IMR-90 (cell line): ENCODE data around the gene CSNK1G2. TPM values are rescaled to one million over a fixed set of nuclear protein-coding genes. Genes with fewer than 3 reads are reported as not detected.

Experiments
- ATAC-seq: fragments of 200-7000 bp; cut with Tn5 transposase; 2 replicates; pipeline ENCODE4 v1.9.1; 2020; ENCODE audit warnings: low read depth, mild to moderate bottlenecking, moderate library complexity
- BruUV-seq: library from RNA; stranded (reverse); fragments of 400-500 nt; replicated peaks from 2 replicates; lab custom pipeline; 2021; lab: Mats Ljungman, UMichigan
- CTCF ChIA-PET: fragments of 300-600 bp; formaldehyde crosslinking; extraction: SDS; loops from one replicate; lab custom pipeline; 2021; ENCODE audit warnings: antibody characterized with exemption; lab: Yijun Ruan, JAX
- POLR2A ChIA-PET: fragments of 300-600 bp; sonication (Branson Sonifier 250); formaldehyde crosslinking; loops from one replicate; lab custom pipeline; 2022; ENCODE audit warnings: antibody characterized with exemption; ENCODE audit not compliant: unreplicated experiment; lab: Charles Lee
- DNase-seq: peaks from one replicate; pipeline ENCODE4 v3.0.0; 2013
- H2AFZ ChIP-seq: replicated peaks from 2 replicates; pipeline ENCODE3; 2013; ENCODE audit warnings: low read length, mild to moderate bottlenecking; ENCODE audit not compliant: poor library complexity
- H2AK5ac ChIP-seq: 2 replicates; pipeline ENCODE4 v1.6.1; 2013; ENCODE audit warnings: low read depth, low read length, inconsistent platforms
- H2AK9ac ChIP-seq: replicated peaks from 2 replicates; pipeline ENCODE3; 2013; ENCODE audit warnings: mild to moderate bottlenecking, low read depth, low read length, moderate library complexity; ENCODE audit not compliant: poor library complexity
- H2BK120ac ChIP-seq: 2 replicates; pipeline ENCODE4 v1.6.1; 2013; ENCODE audit warnings: low read depth, low read length, inconsistent platforms
- H2BK15ac ChIP-seq: 3 replicates; pipeline ENCODE4 v1.6.1; 2013; ENCODE audit warnings: low read depth, low read length, inconsistent platforms
- H2BK20ac ChIP-seq: 2 replicates; pipeline ENCODE4 v1.6.1; 2013; ENCODE audit warnings: low read depth, mild to moderate bottlenecking, inconsistent platforms, low read length, moderate library complexity
- H2BK5ac ChIP-seq: 2 replicates; pipeline ENCODE4 v1.6.1; 2013; ENCODE audit warnings: mild to moderate bottlenecking, low read depth, low read length, inconsistent platforms; ENCODE audit not compliant: poor library complexity, severe bottlenecking
- H3K14ac ChIP-seq: replicated peaks from 2 replicates; pipeline ENCODE4 v1.6.1; 2013; ENCODE audit warnings: low read depth, low read length, inconsistent platforms
- H3K18ac ChIP-seq: 2 replicates; pipeline ENCODE4 v1.6.1; 2013; ENCODE audit warnings: low read depth, low read length, control low read depth
- H3K23ac ChIP-seq: 2 replicates; pipeline ENCODE4 v1.6.1; 2013; ENCODE audit warnings: low read depth, low read length, inconsistent platforms
- H3K27ac ChIP-seq: 2 replicates; pipeline ENCODE4 v1.5.1; 2013; ENCODE audit warnings: mild to moderate bottlenecking, control low read depth, low read length; ENCODE audit not compliant: insufficient read depth
- H3K27me3 ChIP-seq: 2 replicates; pipeline ENCODE4 v1.6.1; 2013; ENCODE audit warnings: low read length; ENCODE audit not compliant: control insufficient read depth, insufficient read depth
- H3K36me3 ChIP-seq: 2 replicates; pipeline ENCODE4 v1.6.1; 2013; ENCODE audit warnings: low read length, mixed read lengths; ENCODE audit not compliant: control insufficient read depth, insufficient read depth
- H3K4ac ChIP-seq: 2 replicates; pipeline ENCODE4 v1.6.1; 2013; ENCODE audit warnings: low read depth, low read length, inconsistent platforms
- H3K4me1 ChIP-seq: 2 replicates; pipeline ENCODE4 v1.6.1; 2013; ENCODE audit warnings: low read length, mixed read lengths; ENCODE audit not compliant: control insufficient read depth, insufficient read depth
- H3K4me2 ChIP-seq: 2 replicates; pipeline ENCODE4 v1.6.1; 2013; ENCODE audit warnings: low read depth, mild to moderate bottlenecking, control low read depth, low read length, moderate library complexity
- H3K4me3 ChIP-seq: 2 replicates; pipeline ENCODE4 v1.5.1; 2013; ENCODE audit warnings: low read depth, mild to moderate bottlenecking, control low read depth, low read length, moderate library complexity; ENCODE audit not compliant: insufficient read depth
- H3K56ac ChIP-seq: 2 replicates; pipeline ENCODE4 v1.6.1; 2013; ENCODE audit warnings: low read length, inconsistent platforms; ENCODE audit not compliant: insufficient read depth; ENCODE audit errors: extremely low read depth
- H3K79me1 ChIP-seq, 2 experiments: 2 replicates each; pipeline ENCODE4 v1.6.1; 2013; ENCODE audit warnings: low read length in 2 of 2, inconsistent platforms in 1 of 2, low read depth in 1 of 2
- H3K9ac ChIP-seq: 2 replicates; pipeline ENCODE4 v1.6.1; 2013; ENCODE audit warnings: low read depth, low read length, control low read depth
- H3K9me1 ChIP-seq: 2 replicates; pipeline ENCODE4 v1.6.1; 2013; ENCODE audit warnings: low read length, inconsistent platforms; ENCODE audit not compliant: insufficient read depth
- H3K9me3 ChIP-seq: 2 replicates; pipeline ENCODE4 v1.6.1; 2013; ENCODE audit warnings: low read length; ENCODE audit not compliant: control insufficient read depth, insufficient read depth
- H4K20me1 ChIP-seq: 2 replicates; pipeline ENCODE4 v1.6.1; 2013; ENCODE audit warnings: low read length, inconsistent platforms; ENCODE audit not compliant: insufficient read depth
- H4K5ac ChIP-seq: 2 replicates; pipeline ENCODE4 v1.6.1; 2013; ENCODE audit warnings: mild to moderate bottlenecking, low read depth, low read length, control low read depth
- H4K8ac ChIP-seq, 2 experiments: 2 replicates each; pipeline ENCODE4 v1.6.1; 2013; ENCODE audit warnings: low read depth in 2 of 2, low read length in 2 of 2, control low read depth in 1 of 2, inconsistent platforms in 1 of 2
- H4K91ac ChIP-seq: 2 replicates; pipeline ENCODE4 v1.6.1; 2013; ENCODE audit warnings: low read depth, low read length, inconsistent platforms; ENCODE audit not compliant: insufficient read depth
- BHLHE40 ChIP-seq: fragments of 150-350 bp; IDR thresholded peaks from 2 replicates; pipeline ENCODE4 v1.6.1; 2016; ENCODE audit warnings: mild to moderate bottlenecking, low read depth, low read length
- CEBPB ChIP-seq: IDR thresholded peaks from 2 replicates; pipeline ENCODE4 v1.6.1; 2012; ENCODE audit warnings: low read depth, low read length, improper control_type of control experiment
- CHD1 ChIP-seq: IDR thresholded peaks from 2 replicates; pipeline ENCODE4 v1.6.1; 2012; ENCODE audit warnings: low read depth, low read length, improper control_type of control experiment
- FOS ChIP-seq: fragments of 150-350 bp; IDR thresholded peaks from 2 replicates; pipeline ENCODE4 v1.6.1; 2016; ENCODE audit warnings: low read depth, low read length
- MAFK ChIP-seq: IDR thresholded peaks from 2 replicates; pipeline ENCODE4 v1.6.1; 2012; ENCODE audit warnings: low read depth, low read length, improper control_type of control experiment
- MAZ ChIP-seq: IDR thresholded peaks from 2 replicates; pipeline ENCODE4 v1.6.1; 2012; ENCODE audit warnings: low read depth, mild to moderate bottlenecking, low read length, improper control_type of control experiment, moderate library complexity, borderline replicate concordance
- NFE2L2 ChIP-seq: fragments of 150-350 bp; IDR thresholded peaks from 2 replicates; pipeline ENCODE4 v1.6.1; 2016; ENCODE audit warnings: low read depth, mild to moderate bottlenecking, low read length
- RAD21 ChIP-seq: IDR thresholded peaks from 2 replicates; pipeline ENCODE4 v1.6.1; 2012; ENCODE audit warnings: low read length, improper control_type of control experiment
- RCOR1 ChIP-seq: IDR thresholded peaks from 2 replicates; pipeline ENCODE4 v1.6.1; 2012; ENCODE audit warnings: mild to moderate bottlenecking, low read length, improper control_type of control experiment; ENCODE audit not compliant: insufficient replicate concordance
- RFX5 ChIP-seq: IDR thresholded peaks from 2 replicates; pipeline ENCODE4 v1.8.0; 2012; ENCODE audit warnings: low read depth, mild to moderate bottlenecking, low read length, moderate library complexity
- SMC3 ChIP-seq: fragments of 150-350 bp; IDR thresholded peaks from 2 replicates; pipeline ENCODE4 v1.6.1; 2016; ENCODE audit warnings: low read depth, mild to moderate bottlenecking, antibody characterized with exemption, low read length, moderate library complexity
- WGBS, 2 experiments: methylation state at CpG; one replicate each; pipeline versions ENCODE4 v1.1.5 to v1.1.7; 2013; ENCODE audit warnings: missing lambda C conversion rate in 2 of 2; ENCODE audit not compliant: insufficient read length in 1 of 2; ENCODE audit errors: extremely low coverage in 2 of 2; 5-methylcytosine and 5-hydroxymethylcytosine counted together
- dilution Hi-C: fragments of 300-500 bp; cut with HindIII; formaldehyde crosslinking; loops from one replicate; pipeline ENCODE4 v1.14.3; 2018; ENCODE audit warnings: low sequenced_read_pairs; ENCODE audit not compliant: unreplicated experiment
- in situ Hi-C: fragments of 300-500 bp; cut with MboI; formaldehyde crosslinking; loops from 3 replicates; pipeline ENCODE4 v1.14.3; 2019; ENCODE audit warnings: low sequenced_read_pairs, inconsistent platforms, mixed read lengths
- intact Hi-C: fragments of 100-400 bp; cut with micrococcal nuclease; formaldehyde crosslinking; loops from 2 replicates; pipeline ENCODE4 v1.10.0; 2022
- polyA plus RNA-seq, 3 experiments: library from polyadenylated mRNA; depleted of rRNA; stranded (reverse); fragments of >200 nt; gene quantifications; 2 replicates each; pipeline ENCODE4 v1.2.3, GENCODE V29; 2012; ENCODE audit warnings: low replicate concordance in 1 of 3
- total RNA-seq: library from RNA; depleted of rRNA; stranded (reverse); fragments of >200 nt; gene quantifications from 2 replicates; pipeline ENCODE4 v1.2.3, GENCODE V29; 2012
- TF ChIP-seq, protein P1 (sequence below): conservative IDR thresholded peaks from 2 replicates; pipeline ENCODE4 v1.5.1; 2012; ENCODE audit warnings: mild to moderate bottlenecking, low read depth, low read length, improper control_type of control experiment
- TF ChIP-seq, protein P2 (sequence below): fragments of 150-350 bp; IDR thresholded peaks from 2 replicates; pipeline ENCODE4 v1.6.1; 2016; ENCODE audit warnings: low read depth, mild to moderate bottlenecking, low read length, moderate library complexity, borderline replicate concordance

Gene CSNK1G2
- total and polyA plus RNA-seq, 2 of the 4 experiments (the other 2 are of a cell fraction), result 38.0 to 96.3 TPM

DNA sequence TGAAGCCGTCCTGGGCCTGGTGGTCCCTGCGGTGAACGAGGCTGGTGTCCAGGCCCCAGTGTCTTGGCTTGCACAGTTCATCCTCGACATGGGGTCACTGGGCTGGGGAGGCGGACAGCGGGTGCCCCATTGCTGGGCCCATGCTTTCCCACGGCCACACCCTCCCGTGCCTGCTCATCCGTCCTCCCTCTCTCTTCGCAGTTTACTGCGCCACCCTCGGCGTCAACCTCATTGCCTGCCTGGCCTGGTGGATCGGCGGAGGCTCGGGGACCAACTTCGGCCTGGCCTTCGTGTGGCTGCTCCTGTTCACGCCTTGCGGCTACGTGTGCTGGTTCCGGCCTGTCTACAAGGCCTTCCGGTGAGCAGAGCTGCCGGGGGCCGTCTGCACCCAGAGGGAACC lies 23.0 kb upstream of the CSNK1G2 start:
- Histone ChIP-seq H3K79me1 (peaks cover 3 to 26% of the 10 kb centered on the region in 2 experiments; a peak in 3 of 4 replicates), H3K9ac (no peak overlapping the region), H4K5ac (no peak overlapping the region), H3K27ac (no peak overlapping the region), H4K20me1 (peaks cover 26% of the 10 kb centered on the region), H2BK5ac (no peak overlapping the region), H2AK9ac (peak overlapping the region; percentile 42), H3K9me1 (no peaks in the 10 kb centered on the region), H4K8ac (no peak overlapping the region), H3K27me3 (no peaks in the 10 kb centered on the region), H2AFZ (no peak overlapping the region), H2AK5ac (no peak overlapping the region), H3K14ac (no peak overlapping the region), H3K56ac (no peak overlapping the region), H2BK20ac (no peak overlapping the region), H4K91ac (no peak overlapping the region), H2BK15ac (no peak overlapping the region), H3K4me3 (no peak overlapping the region), H3K4me2 (no peak overlapping the region), H3K18ac (no peak overlapping the region), H2BK120ac (no peak overlapping the region), H3K4me1 (no peaks in the 10 kb centered on the region), H3K4ac (no peak overlapping the region), H3K23ac (no peak overlapping the region), H3K9me3 (no peaks in the 10 kb centered on the region), H3K36me3 (peaks cover 59% of the 10 kb centered on the region)
- no TSS peak for BruUV-seq
- TF ChIP-seq, protein P1, sequence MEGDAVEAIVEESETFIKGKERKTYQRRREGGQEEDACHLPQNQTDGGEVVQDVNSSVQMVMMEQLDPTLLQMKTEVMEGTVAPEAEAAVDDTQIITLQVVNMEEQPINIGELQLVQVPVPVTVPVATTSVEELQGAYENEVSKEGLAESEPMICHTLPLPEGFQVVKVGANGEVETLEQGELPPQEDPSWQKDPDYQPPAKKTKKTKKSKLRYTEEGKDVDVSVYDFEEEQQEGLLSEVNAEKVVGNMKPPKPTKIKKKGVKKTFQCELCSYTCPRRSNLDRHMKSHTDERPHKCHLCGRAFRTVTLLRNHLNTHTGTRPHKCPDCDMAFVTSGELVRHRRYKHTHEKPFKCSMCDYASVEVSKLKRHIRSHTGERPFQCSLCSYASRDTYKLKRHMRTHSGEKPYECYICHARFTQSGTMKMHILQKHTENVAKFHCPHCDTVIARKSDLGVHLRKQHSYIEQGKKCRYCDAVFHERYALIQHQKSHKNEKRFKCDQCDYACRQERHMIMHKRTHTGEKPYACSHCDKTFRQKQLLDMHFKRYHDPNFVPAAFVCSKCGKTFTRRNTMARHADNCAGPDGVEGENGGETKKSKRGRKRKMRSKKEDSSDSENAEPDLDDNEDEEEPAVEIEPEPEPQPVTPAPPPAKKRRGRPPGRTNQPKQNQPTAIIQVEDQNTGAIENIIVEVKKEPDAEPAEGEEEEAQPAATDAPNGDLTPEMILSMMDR, result no peak
- TF ChIP-seq RCOR1 (no peak), NFE2L2 (no peak), RFX5 (no peak), BHLHE40 (no peak), CEBPB (no peak), FOS (no peak), MAFK (no peak), MAZ (no peak), RAD21 (no peak), SMC3 (no peak), CHD1 (no peak)
- TF ChIP-seq, protein P2, sequence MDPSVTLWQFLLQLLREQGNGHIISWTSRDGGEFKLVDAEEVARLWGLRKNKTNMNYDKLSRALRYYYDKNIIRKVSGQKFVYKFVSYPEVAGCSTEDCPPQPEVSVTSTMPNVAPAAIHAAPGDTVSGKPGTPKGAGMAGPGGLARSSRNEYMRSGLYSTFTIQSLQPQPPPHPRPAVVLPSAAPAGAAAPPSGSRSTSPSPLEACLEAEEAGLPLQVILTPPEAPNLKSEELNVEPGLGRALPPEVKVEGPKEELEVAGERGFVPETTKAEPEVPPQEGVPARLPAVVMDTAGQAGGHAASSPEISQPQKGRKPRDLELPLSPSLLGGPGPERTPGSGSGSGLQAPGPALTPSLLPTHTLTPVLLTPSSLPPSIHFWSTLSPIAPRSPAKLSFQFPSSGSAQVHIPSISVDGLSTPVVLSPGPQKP, result no peak
- ChIA-PET CTCF (no interaction called here), POLR2A (no interaction called here)
- intact Hi-C loops (no loop called here), in situ Hi-C loops (no loop called here), dilution Hi-C loops (no loop called here)
- DNase-seq, result no peak
- no peak for ATAC-seq
- WGBS, 2 experiments, result 96% methylated on average over 20 of the region's 25 CpGs; no CpG with 5 or more reads in 1 of the 2 experiments
